Chondrocyte (in vitro differentiated cells): ENCODE data around the gene TADA2A. TPM values are rescaled to one million over a fixed set of nuclear protein-coding genes. Genes with fewer than 3 reads are reported as not detected.
"Not testable (repeated sequence)": the region's sequence is repeated elsewhere in the genome, so short reads cannot be mapped to it uniquely, and the experiment has no call there.

Source experiments
- DNase-seq: peaks from one replicate; pipeline ENCODE4 v3.0.0; 2021; ENCODE audit warnings: mixed read lengths, low spot score
- H3K27ac Mint-ChIP-seq: one replicate; pipeline ENCODE4 v1.8.0; 2021; ENCODE audit warnings: mild to moderate bottlenecking, moderate library complexity, mixed read lengths; ENCODE audit not compliant: unreplicated experiment
- H3K27me3 Mint-ChIP-seq: 2 replicates; pipeline ENCODE4 v1.8.0; 2021; ENCODE audit warnings: low read depth, mixed read lengths
- H3K36me3 Mint-ChIP-seq: 2 replicates; pipeline ENCODE4 v1.8.0; 2021; ENCODE audit warnings: low read depth, mixed read lengths
- H3K4me1 Mint-ChIP-seq: 2 replicates; pipeline ENCODE4 v1.8.0; 2021; ENCODE audit warnings: low read depth, mild to moderate bottlenecking, mixed read lengths
- H3K4me3 Mint-ChIP-seq: one replicate; pipeline ENCODE4 v1.8.0; 2021; ENCODE audit warnings: mild to moderate bottlenecking, moderate library complexity, mixed read lengths; ENCODE audit not compliant: unreplicated experiment
- H3K9me3 Mint-ChIP-seq: 2 replicates; pipeline ENCODE4 v1.8.0; 2021; ENCODE audit warnings: low read depth, mixed read lengths
- total RNA-seq: library from RNA; stranded (reverse); gene quantifications from 3 replicates; pipeline ENCODE4 v1.2.1, GENCODE V29; 2021
- TF ChIP-seq, protein P1 (sequence below): fragments of 200-600 bp; sonication (generic); IDR thresholded peaks from 2 replicates; pipeline ENCODE4 v1.5.0; 2021; ENCODE audit warnings: antibody characterized with exemption, mild to moderate bottlenecking, moderate library complexity

TADA2A gene
- total RNA-seq, 1 donor from 2014 or later, result 15.1 TPM

DNA sequence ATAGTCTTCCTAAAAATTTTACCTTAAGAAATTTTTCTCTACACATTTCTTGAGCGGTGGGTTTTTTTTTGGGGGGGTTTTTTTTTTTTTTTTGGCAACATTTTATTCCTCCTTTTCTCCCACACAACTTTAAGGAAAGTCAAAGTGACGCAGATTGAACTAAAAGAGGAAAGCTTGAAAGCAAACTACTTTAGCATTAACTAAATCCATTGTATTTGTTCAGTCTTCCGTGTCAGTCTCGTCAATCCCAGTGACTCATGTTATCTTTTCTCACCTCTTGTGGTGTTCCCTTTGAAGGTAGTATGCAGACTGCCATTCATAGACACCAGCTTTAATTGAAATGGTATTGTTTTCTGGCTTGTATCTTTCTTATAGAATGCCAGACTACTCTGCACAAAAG, 39.3 kb downstream of the TADA2A start:
- H3K4me1 Mint-ChIP-seq, result peaks cover 16% of the 10 kb centered on the region
- TF ChIP-seq, protein P1, sequence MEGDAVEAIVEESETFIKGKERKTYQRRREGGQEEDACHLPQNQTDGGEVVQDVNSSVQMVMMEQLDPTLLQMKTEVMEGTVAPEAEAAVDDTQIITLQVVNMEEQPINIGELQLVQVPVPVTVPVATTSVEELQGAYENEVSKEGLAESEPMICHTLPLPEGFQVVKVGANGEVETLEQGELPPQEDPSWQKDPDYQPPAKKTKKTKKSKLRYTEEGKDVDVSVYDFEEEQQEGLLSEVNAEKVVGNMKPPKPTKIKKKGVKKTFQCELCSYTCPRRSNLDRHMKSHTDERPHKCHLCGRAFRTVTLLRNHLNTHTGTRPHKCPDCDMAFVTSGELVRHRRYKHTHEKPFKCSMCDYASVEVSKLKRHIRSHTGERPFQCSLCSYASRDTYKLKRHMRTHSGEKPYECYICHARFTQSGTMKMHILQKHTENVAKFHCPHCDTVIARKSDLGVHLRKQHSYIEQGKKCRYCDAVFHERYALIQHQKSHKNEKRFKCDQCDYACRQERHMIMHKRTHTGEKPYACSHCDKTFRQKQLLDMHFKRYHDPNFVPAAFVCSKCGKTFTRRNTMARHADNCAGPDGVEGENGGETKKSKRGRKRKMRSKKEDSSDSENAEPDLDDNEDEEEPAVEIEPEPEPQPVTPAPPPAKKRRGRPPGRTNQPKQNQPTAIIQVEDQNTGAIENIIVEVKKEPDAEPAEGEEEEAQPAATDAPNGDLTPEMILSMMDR, result no peak
- no peak overlapping the region for H3K4me3 Mint-ChIP-seq
- no peak for DNase-seq
- H3K9me3 Mint-ChIP-seq, result no peaks in the 10 kb centered on the region
- H3K27me3 Mint-ChIP-seq, result no peaks in the 10 kb centered on the region
- no peak overlapping the region for H3K27ac Mint-ChIP-seq
- peaks cover 17% of the 10 kb centered on the region for H3K36me3 Mint-ChIP-seq

DNA sequence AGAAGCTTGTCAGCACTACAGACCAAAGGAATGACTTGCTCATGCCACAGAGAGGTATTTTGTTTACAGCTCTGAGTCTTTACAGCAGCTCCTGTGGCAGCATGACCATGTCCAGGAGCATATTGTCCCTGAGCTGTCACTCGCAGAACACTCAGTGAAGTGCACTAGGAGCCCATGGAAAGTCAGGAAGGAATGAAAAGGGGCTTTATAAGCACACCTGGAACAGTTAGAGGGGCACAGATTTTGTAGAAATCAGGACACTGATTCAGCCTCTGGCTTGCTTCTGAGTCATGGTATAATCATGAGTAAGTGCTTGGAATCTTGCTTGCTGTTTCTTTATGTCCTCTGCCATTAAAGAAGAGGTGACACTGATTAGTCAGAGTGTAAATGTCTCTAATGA, 41.0 kb downstream of the TADA2A start:
- Mint-ChIP-seq H3K4me3 (no peak overlapping the region), H3K36me3 (peaks cover 11% of the 10 kb centered on the region), H3K9me3 (no peaks in the 10 kb centered on the region), H3K27ac (peak overlapping the region; percentile 94), H3K27me3 (no peaks in the 10 kb centered on the region), H3K4me1 (peaks cover 20% of the 10 kb centered on the region)
- TF ChIP-seq, protein P1, result no peak
- no peak for DNase-seq

DNA sequence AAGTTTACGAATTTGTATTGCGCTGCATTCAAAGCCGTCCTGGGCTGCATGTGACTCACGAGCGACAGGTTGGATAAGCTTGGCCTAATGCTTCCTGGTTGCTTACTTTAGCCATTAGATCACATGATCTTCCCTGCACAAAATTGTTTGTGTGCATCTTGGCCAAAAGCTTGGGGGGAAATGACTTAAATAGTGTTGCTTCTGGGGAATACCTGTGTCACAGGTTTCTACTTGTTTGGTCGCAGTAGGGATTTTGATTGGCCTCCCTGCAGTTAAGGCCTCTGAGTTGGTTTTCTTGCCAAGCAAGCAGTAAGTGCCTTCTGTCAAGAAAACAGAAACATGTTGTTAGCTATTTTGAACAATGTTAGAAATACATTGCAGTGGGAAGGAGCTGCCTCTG, 43.4 kb downstream of the TADA2A start:
- H3K27me3 Mint-ChIP-seq, result no peaks in the 10 kb centered on the region
- no peak overlapping the region for H3K4me3 Mint-ChIP-seq
- H3K9me3 Mint-ChIP-seq, result no peaks in the 10 kb centered on the region
- H3K36me3 Mint-ChIP-seq, result peaks cover 8% of the 10 kb centered on the region
- peaks cover 34% of the 10 kb centered on the region for H3K4me1 Mint-ChIP-seq
- no peak for DNase-seq
- TF ChIP-seq, protein P1, result no peak
- no peak overlapping the region for H3K27ac Mint-ChIP-seq

DNA sequence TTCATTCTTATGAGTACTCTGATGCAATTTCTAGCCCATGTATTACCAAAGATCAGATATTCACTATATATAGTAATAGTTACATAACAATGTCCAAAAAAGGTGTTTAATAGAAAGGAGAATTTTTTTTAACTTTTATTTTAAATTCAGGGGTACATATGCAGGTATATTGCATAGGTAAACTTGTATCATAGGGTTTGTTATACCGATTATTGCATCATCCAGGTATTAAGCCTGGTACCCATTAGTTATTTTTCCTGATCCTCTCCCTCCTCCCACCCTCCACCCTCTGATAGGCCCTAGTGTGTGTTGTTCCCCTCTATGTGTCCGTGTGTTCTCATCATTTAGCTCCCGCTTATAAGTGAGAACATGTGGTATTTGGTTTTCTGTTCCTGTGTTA, 51.1 kb downstream of the TADA2A start:
- not testable (repeated sequence) for H3K27ac Mint-ChIP-seq, H3K27me3 Mint-ChIP-seq

DNA sequence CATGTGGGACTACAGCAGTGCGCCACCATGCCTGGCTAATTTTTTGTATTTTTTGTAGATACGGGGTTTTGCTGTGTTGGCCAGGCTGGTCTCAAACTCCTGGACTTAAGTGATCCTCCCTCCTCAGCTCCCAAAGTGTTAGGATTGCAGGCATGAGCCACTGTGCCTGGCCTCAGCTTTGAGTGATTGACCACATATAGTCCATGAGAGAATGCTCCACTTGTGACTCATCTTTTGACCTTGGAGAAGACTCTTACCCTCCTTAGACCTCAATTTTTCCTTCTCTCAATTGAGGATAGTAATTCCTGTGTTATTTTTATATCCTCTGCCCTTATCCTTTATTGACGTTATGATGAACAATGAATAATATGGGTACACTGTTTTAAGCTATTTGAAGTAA, 52.1 kb downstream of the TADA2A start:
- no peak overlapping the region for H3K27ac Mint-ChIP-seq
- TF ChIP-seq, protein P1, result no peak
- DNase-seq, result no peak
- peaks cover 9% of the 10 kb centered on the region for H3K4me1 Mint-ChIP-seq
- H3K27me3 Mint-ChIP-seq, result no peaks in the 10 kb centered on the region
- H3K36me3 Mint-ChIP-seq, result peaks cover 9% of the 10 kb centered on the region
- H3K4me3 Mint-ChIP-seq, result no peak overlapping the region
- H3K9me3 Mint-ChIP-seq, result no peaks in the 10 kb centered on the region

More for the DNA sequence above, 51.1 kb downstream of the TADA2A start:
- H3K4me1 Mint-ChIP-seq, result peaks cover 16% of the 10 kb centered on the region
- H3K4me3 Mint-ChIP-seq, H3K36me3 Mint-ChIP-seq, DNase-seq, H3K9me3 Mint-ChIP-seq: not testable (repeated sequence)

DNA sequence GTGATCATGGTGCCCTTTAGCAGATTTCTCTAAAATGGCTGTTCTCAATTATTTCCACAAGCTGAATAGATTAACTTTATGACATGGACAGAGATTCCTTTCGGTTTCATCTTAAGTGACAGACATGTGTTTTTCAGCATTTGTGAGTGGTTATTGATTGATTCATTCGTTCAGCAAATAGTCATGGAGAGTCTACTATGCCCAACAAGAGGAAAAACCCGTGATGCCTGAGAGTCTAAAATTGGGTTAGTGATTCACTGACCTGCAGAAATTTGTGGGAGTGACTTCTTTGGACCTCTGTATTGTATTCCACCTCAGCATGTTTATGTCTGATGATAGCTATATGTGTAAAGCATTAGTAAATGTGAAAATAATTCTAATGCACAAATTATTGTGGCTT, 55.0 kb downstream of the TADA2A start:
- H3K4me3 Mint-ChIP-seq, result no peak overlapping the region
- DNase-seq, result no peak
- TF ChIP-seq, protein P1, result no peak
- H3K9me3 Mint-ChIP-seq, result no peaks in the 10 kb centered on the region
- H3K27ac Mint-ChIP-seq, result no peak overlapping the region
- peaks cover 20% of the 10 kb centered on the region for H3K36me3 Mint-ChIP-seq
- H3K27me3 Mint-ChIP-seq, result no peaks in the 10 kb centered on the region
- H3K4me1 Mint-ChIP-seq, result peaks cover 4% of the 10 kb centered on the region
